Caco-2 (cell line): ENCODE results near the gene STXBP3. TPM values are rescaled to one million over a fixed set of nuclear protein-coding genes. Genes with fewer than 3 reads are reported as not detected.

Source experiments
- Bru-seq: library from RNA; stranded (reverse); fragments of 400-500 nt; gene quantifications from one replicate; lab custom pipeline; 2021; lab: Mats Ljungman, UMichigan
- BruChase-seq, 2 experiments: library from RNA; stranded (reverse); fragments of 400-500 nt; gene quantifications; one replicate each; lab custom pipeline; 2021; lab: Mats Ljungman, UMichigan
- BruUV-seq: library from RNA; stranded (reverse); fragments of 400-500 nt; replicated peaks from 2 replicates; lab custom pipeline; 2021; lab: Mats Ljungman, UMichigan
- CTCF ChIA-PET: fragments of 300-600 bp; sonication (Branson Sonifier 250); formaldehyde crosslinking; loops from one replicate; lab custom pipeline; 2022; ENCODE audit warnings: antibody characterized with exemption; lab: Charles Lee
- POLR2A ChIA-PET: fragments of 300-600 bp; sonication (Branson Sonifier 250); formaldehyde crosslinking; loops from one replicate; lab custom pipeline; 2022; ENCODE audit warnings: antibody characterized with exemption; lab: Charles Lee
- DNase-seq, 2 experiments: peaks; one replicate each; pipeline versions ENCODE4 v3.0.0 to v3.0.0-alpha.2; 2020 to 2022
- H3K27me3 ChIP-seq: replicated peaks from 2 replicates; pipeline ENCODE4 v1.6.0; 2011; ENCODE audit warnings: low read length; ENCODE audit not compliant: control insufficient read depth, insufficient read depth
- H3K36me3 ChIP-seq: 2 replicates; pipeline ENCODE4 v1.5.1; 2011; ENCODE audit warnings: low read length; ENCODE audit not compliant: control insufficient read depth, insufficient read depth
- H3K4me1 ChIP-seq: fragments of 250-450 bp; sonication (Bioruptor Pico); 2 replicates; pipeline ENCODE4 v1.5.1; 2020; ENCODE audit warnings: mild to moderate bottlenecking
- H3K4me3 ChIP-seq: 2 replicates; pipeline ENCODE4 v1.5.1; 2011; ENCODE audit warnings: low read depth, mild to moderate bottlenecking, control low read depth, low read length
- H3K9me3 ChIP-seq: fragments of 250-450 bp; sonication (Bioruptor Pico); 2 replicates; pipeline ENCODE4 v1.5.1; 2020; ENCODE audit warnings: mild to moderate bottlenecking, moderate library complexity
- H3K27ac Mint-ChIP-seq: one replicate; pipeline ENCODE4 v1.8.0; 2022; ENCODE audit warnings: mixed read lengths; ENCODE audit not compliant: unreplicated experiment
- H3K27me3 Mint-ChIP-seq: one replicate; pipeline ENCODE4 v1.8.0; 2022; ENCODE audit warnings: mixed read lengths; ENCODE audit not compliant: insufficient read depth, unreplicated experiment
- H3K36me3 Mint-ChIP-seq: one replicate; pipeline ENCODE4 v1.8.0; 2022; ENCODE audit warnings: mild to moderate bottlenecking, mixed read lengths; ENCODE audit not compliant: insufficient read depth, unreplicated experiment
- H3K4me1 Mint-ChIP-seq: one replicate; pipeline ENCODE4 v1.8.0; 2022; ENCODE audit warnings: low read depth, mixed read lengths; ENCODE audit not compliant: unreplicated experiment
- H3K4me3 Mint-ChIP-seq: one replicate; pipeline ENCODE4 v1.8.0; 2022; ENCODE audit warnings: mild to moderate bottlenecking, moderate library complexity, mixed read lengths; ENCODE audit not compliant: unreplicated experiment
- H3K9me3 Mint-ChIP-seq: one replicate; pipeline ENCODE4 v1.8.0; 2022; ENCODE audit warnings: mixed read lengths; ENCODE audit not compliant: unreplicated experiment
- intact Hi-C: fragments of 100-400 bp; cut with micrococcal nuclease; formaldehyde crosslinking; loops from one replicate; pipeline ENCODE4 v1.10.0; 2022; ENCODE audit not compliant: unreplicated experiment
- long read RNA-seq: library from polyadenylated mRNA; stranded (forward); transcript quantifications from one replicate; pipeline ENCODE4 v2.0.0, GENCODE V29; 2022
- total RNA-seq: library from RNA; stranded (reverse); gene quantifications from 2 replicates; pipeline ENCODE4 v1.2.3, GENCODE V29; 2022
- TF ChIP-seq, protein P1 (sequence below), 2 experiments: fragments of 200-600 bp in 1 of 2; IDR thresholded peaks; 1 replicate in 1 of 2; 2 replicates in 1 of 2; pipeline versions ENCODE4 v1.5.1 to v1.8.0; 2011 to 2022; ENCODE audit warnings: antibody characterized with exemption in 1 of 2, control low read depth in 1 of 2, inconsistent platforms in 1 of 2, low read depth in 1 of 2, low read length in 1 of 2, mild to moderate bottlenecking in 1 of 2, moderate library complexity in 1 of 2; ENCODE audit not compliant: insufficient read depth in 1 of 2, severe bottlenecking in 1 of 2, unreplicated experiment in 1 of 2

Gene STXBP3, protein sequence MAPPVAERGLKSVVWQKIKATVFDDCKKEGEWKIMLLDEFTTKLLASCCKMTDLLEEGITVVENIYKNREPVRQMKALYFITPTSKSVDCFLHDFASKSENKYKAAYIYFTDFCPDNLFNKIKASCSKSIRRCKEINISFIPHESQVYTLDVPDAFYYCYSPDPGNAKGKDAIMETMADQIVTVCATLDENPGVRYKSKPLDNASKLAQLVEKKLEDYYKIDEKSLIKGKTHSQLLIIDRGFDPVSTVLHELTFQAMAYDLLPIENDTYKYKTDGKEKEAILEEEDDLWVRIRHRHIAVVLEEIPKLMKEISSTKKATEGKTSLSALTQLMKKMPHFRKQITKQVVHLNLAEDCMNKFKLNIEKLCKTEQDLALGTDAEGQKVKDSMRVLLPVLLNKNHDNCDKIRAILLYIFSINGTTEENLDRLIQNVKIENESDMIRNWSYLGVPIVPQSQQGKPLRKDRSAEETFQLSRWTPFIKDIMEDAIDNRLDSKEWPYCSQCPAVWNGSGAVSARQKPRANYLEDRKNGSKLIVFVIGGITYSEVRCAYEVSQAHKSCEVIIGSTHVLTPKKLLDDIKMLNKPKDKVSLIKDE
- total RNA-seq (24.1 and 34.3 TPM in 2 replicates), Bru-seq, nascent RNA (percentile 72 among the genes with signal in this experiment), BruChase-seq, experiment 1, labeled RNA remaining after a 2-hour chase (percentile 73 among the genes with signal in this experiment), BruChase-seq, experiment 2, labeled RNA remaining after a 6-hour chase (percentile 74 among the genes with signal in this experiment)
- long read RNA-seq, transcript STXBP3-201 (19 exons, 2,478 nt), result major isoform, 48 of 63 reads
- long read RNA-seq, partial matches to known transcripts, result 3 of 63 reads
- long read RNA-seq, other reads (novel, unspliced or antisense), result 11 of 63 reads

DNA sequence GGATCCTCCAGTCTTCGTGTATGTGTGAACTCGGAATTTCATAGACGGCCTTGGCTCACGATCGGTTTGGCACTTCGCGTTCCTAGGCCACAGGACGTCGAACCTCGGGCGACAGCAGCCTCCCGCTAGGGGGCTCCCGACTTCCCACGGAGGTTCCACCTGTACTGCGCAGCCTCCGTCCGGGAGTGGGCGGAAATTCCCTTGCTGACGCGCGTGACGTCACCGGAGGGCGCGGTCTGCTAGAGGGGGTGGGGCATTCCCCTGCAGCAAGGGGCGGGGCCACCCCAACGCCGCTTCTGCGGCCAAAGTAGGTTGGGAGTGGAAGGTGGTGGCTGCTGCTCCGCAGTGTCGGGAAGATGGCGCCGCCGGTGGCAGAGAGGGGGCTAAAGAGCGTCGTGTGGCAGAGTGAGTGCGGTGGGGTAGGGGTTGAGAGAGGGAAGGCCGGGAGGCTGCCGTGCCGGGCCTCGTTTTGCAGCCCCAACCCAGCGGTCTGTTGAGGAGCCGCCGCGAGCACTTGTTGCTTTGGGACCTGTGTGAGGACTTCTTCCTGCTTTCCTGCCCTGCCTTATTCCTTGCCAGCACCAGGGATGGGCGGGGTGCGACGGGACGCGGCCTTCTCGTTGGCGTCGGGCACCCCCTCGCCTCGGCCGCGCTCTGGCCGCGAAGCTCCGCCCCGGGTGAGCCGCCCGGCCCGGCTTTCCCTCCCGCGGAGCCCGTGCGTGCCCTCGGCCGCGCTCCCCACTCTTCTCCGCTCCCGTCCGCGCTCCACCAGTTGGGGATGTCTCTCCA lies at the start of gene STXBP3:
STXBP3 (plus strand) TSS at position 293 of the 789 bp plus-strand sequence; CDS start at position 357, 64 bp downstream.
- TF ChIP-seq, protein P1, sequence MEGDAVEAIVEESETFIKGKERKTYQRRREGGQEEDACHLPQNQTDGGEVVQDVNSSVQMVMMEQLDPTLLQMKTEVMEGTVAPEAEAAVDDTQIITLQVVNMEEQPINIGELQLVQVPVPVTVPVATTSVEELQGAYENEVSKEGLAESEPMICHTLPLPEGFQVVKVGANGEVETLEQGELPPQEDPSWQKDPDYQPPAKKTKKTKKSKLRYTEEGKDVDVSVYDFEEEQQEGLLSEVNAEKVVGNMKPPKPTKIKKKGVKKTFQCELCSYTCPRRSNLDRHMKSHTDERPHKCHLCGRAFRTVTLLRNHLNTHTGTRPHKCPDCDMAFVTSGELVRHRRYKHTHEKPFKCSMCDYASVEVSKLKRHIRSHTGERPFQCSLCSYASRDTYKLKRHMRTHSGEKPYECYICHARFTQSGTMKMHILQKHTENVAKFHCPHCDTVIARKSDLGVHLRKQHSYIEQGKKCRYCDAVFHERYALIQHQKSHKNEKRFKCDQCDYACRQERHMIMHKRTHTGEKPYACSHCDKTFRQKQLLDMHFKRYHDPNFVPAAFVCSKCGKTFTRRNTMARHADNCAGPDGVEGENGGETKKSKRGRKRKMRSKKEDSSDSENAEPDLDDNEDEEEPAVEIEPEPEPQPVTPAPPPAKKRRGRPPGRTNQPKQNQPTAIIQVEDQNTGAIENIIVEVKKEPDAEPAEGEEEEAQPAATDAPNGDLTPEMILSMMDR (IDR thresholded peaks at IDR 0.05; ENCODE audit: insufficient read depth in 1 of 2, low read depth in 1 of 2, low read length in 1 of 2, severe bottlenecking in 1 of 2, unreplicated experiment in 1 of 2), result peak; percentile 61 to 91
- H3K4me1 ChIP-seq, result no peaks in the 10 kb centered on the region
- H3K9me3 Mint-ChIP-seq, result no peaks in the 10 kb centered on the region
- ChIA-PET POLR2A (interaction anchor here (0.6 kb wide), 1 partner anchor 70 kb away, joined by 9 read pairs; no protein-coding TSS in a partner anchor), CTCF (no interaction called here)
- peak within 1 kb of the TSS; percentile 100 for H3K27ac Mint-ChIP-seq
- no peaks in the 10 kb centered on the region for H3K9me3 ChIP-seq
- no peaks in the 10 kb centered on the region for H3K27me3 ChIP-seq
- peak; percentile 97 for DNase-seq
- TSS peak; percentile 71 for BruUV-seq
- peak within 1 kb of the TSS; percentile 65 for H3K4me3 ChIP-seq
- H3K36me3 Mint-ChIP-seq, result peaks cover 12% of the 10 kb centered on the region
- no peaks in the 10 kb centered on the region for H3K36me3 ChIP-seq
- intact Hi-C loops, result loop anchor here (1.0 to 5.0 kb wide), 3 partner anchors 20 to 54 kb away; partner anchors contain the start of gene PRPF38B
- H3K4me3 Mint-ChIP-seq, result peak within 1 kb of the TSS; percentile 100
- peaks cover 9% of the 10 kb centered on the region for H3K4me1 Mint-ChIP-seq
- H3K27me3 Mint-ChIP-seq, result no peaks in the 10 kb centered on the region

GRCh38 chr1:108699375-108700332 lies 46.8 kb upstream of the STXBP3 start:
- H3K36me3 Mint-ChIP-seq, result peaks cover 46% of the 10 kb centered on the region
- intact Hi-C loops, result no loop called here
- POLR2A ChIA-PET, result no interaction called here

More at GRCh38 chr1:108699375-108700332, 46.8 kb upstream of the STXBP3 start:
- CTCF ChIA-PET, result no interaction called here
- Mint-ChIP-seq H3K9me3 (no peaks in the 10 kb centered on the region), H3K4me3 (no peak overlapping the region), H3K4me1 (peaks cover 6% of the 10 kb centered on the region), H3K27ac (no peak overlapping the region), H3K27me3 (no peaks in the 10 kb centered on the region)
- H3K9me3 ChIP-seq, result no peaks in the 10 kb centered on the region
- no peak for DNase-seq
- BruUV-seq, result TSS peak; percentile 33
- no peak overlapping the region for H3K4me3 ChIP-seq
- TF ChIP-seq, protein P1 (IDR thresholded peaks at IDR 0.05; ENCODE audit: insufficient read depth in 1 of 2, low read depth in 1 of 2, low read length in 1 of 2, severe bottlenecking in 1 of 2, unreplicated experiment in 1 of 2), result no peak
- H3K27me3 ChIP-seq, result no peaks in the 10 kb centered on the region
- H3K4me1 ChIP-seq, result no peaks in the 10 kb centered on the region; the same call in 1 of the 2 replicates
- no peaks in the 10 kb centered on the region; the same call in 1 of the 2 replicates for H3K36me3 ChIP-seq
